Breast epithelium (tissue), 3 donors: ENCODE results near the gene ZNF133.

Experiments
- POLR2A ChIP-seq: fragments of 450-650 bp; IDR thresholded peaks from one replicate; pipeline ENCODE4 v1.6.1; 2016; ENCODE audit warnings: antibody characterized with exemption, mild to moderate bottlenecking, moderate library complexity
- TF ChIP-seq, protein P1 (sequence below), 3 donors: fragments of 450-650 bp; IDR thresholded peaks; one replicate each; pipeline ENCODE4 v1.5.1; 2016 to 2017; ENCODE audit warnings: antibody characterized with exemption in 3 of 3, mild to moderate bottlenecking in 3 of 3, moderate library complexity in 3 of 3

DNA sequence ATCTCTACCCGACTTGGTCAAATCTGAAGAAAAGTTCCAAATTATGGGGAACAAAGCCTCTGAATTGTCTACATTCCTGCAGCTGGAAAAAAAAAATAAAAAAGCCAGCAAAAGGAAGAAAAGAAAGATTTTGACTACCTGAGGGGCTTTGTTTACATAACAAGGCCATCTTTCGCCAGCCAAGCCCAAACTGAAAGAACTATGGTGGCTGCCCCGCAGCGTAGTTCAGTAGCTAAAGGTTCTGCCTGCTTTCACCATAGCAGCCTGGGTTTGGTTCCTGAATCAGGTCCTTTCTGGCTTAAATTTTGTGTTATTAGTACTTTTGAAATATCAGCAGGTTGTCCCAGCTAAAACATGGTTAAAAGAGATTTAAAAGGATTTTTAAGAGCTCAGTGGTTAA is 35.4 kb downstream of the ZNF133 start:
- TF ChIP-seq, protein P1, sequence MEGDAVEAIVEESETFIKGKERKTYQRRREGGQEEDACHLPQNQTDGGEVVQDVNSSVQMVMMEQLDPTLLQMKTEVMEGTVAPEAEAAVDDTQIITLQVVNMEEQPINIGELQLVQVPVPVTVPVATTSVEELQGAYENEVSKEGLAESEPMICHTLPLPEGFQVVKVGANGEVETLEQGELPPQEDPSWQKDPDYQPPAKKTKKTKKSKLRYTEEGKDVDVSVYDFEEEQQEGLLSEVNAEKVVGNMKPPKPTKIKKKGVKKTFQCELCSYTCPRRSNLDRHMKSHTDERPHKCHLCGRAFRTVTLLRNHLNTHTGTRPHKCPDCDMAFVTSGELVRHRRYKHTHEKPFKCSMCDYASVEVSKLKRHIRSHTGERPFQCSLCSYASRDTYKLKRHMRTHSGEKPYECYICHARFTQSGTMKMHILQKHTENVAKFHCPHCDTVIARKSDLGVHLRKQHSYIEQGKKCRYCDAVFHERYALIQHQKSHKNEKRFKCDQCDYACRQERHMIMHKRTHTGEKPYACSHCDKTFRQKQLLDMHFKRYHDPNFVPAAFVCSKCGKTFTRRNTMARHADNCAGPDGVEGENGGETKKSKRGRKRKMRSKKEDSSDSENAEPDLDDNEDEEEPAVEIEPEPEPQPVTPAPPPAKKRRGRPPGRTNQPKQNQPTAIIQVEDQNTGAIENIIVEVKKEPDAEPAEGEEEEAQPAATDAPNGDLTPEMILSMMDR (IDR thresholded peaks at IDR 0.05) = no peak
- no peak for TF ChIP-seq POLR2A
